Dedifferentiated amniotic fluid mesenchymal stem cell (primary cell): Measurements from ENCODE around the gene ZNF581.

Experiments
- DNase-seq: peaks from one replicate; pipeline ENCODE4 v3.0.0-alpha.2; 2016; ENCODE audit errors: extremely low spot score

The ZNF581 gene

GRCh38 chr19:55694656-55695491 lies 51.4 kb downstream of the ZNF581 start:
- no peak for DNase-seq
